Adrenal gland (tissue), 5 donors: ENCODE results near the gene COPE.

Experiments
- CTCF ChIP-seq, 6 experiments: fragments of 450-650 bp in 4 of 6; fragments of 200-600 bp in 2 of 6; sonication (generic) in 1 of 6; IDR thresholded peaks; 1 replicate in 5 of 6; 2 replicates in 1 of 6; pipeline versions ENCODE4 v1.5.1 to v1.8.0; 2016 to 2021; ENCODE audit warnings: antibody characterized with exemption in 6 of 6, mild to moderate bottlenecking in 2 of 6, moderate library complexity in 1 of 6
- POLR2A ChIP-seq, 2 donors: fragments of 450-650 bp; IDR thresholded peaks; one replicate each; pipeline ENCODE4 v1.6.1; 2017; ENCODE audit warnings: antibody characterized with exemption in 2 of 2, mild to moderate bottlenecking in 2 of 2, moderate library complexity in 1 of 2
- donor health status: DM: no; HTN: no; CAD: no.

GRCh38 chr19:18948075-18948975 lies 29.1 kb upstream of the COPE start:
- TF ChIP-seq CTCF (IDR thresholded peaks at IDR 0.05): no peak
- no peak for TF ChIP-seq POLR2A (IDR thresholded peaks at IDR 0.05)
